ENCODE data around the gene SMARCAL1.

Gene SMARCAL1

GRCh38 chr2:216475767-216476166, 63.5 kb downstream of the SMARCAL1 start:
- TF ChIP-seq EGR1 (IDR thresholded peaks at IDR 0.05) (no peak), EP300 (IDR thresholded peaks at IDR 0.05; ENCODE audit: borderline replicate concordance) (no peak), REST (IDR thresholded peaks at IDR 0.05; ENCODE audit: low read depth) (no peak), TAF1 (IDR thresholded peaks at IDR 0.05; ENCODE audit: low read depth) (no peak), ZBTB7A (IDR thresholded peaks at IDR 0.05; ENCODE audit: low read depth) (no peak)

- TF ChIP-seq REST (IDR thresholded peaks at IDR 0.05; ENCODE audit: low read depth) (no peak), USF1 (IDR thresholded peaks at IDR 0.05) (no peak), EGR1 (IDR thresholded peaks at IDR 0.05) (no peak), TCF12 (IDR thresholded peaks at IDR 0.05; ENCODE audit: low read depth) (no peak), RAD21 (IDR thresholded peaks at IDR 0.05; ENCODE audit: low read depth) (no peak), FOXM1 (IDR thresholded peaks at IDR 0.05; ENCODE audit: borderline replicate concordance, low read depth) (no peak), ZBTB7A (IDR thresholded peaks at IDR 0.05; ENCODE audit: low read depth) (no peak), NFIC (IDR thresholded peaks at IDR 0.05) (no peak), YY1 (IDR thresholded peaks at IDR 0.05; ENCODE audit: low read depth) (no peak), EP300 (IDR thresholded peaks at IDR 0.05; ENCODE audit: borderline replicate concordance) (no peak), TAF1 (IDR thresholded peaks at IDR 0.05; ENCODE audit: low read depth) (no peak), MAX (IDR thresholded peaks at IDR 0.05) (no peak), CREB1 (IDR thresholded peaks at IDR 0.05; ENCODE audit: low read depth) (no peak)
Measured at GRCh38 chr2:216477283-216478035, 65.2 kb downstream of the SMARCAL1 start.

GRCh38 chr2:216478151-216478550, 65.9 kb downstream of the SMARCAL1 start:
- TF ChIP-seq NFIC (IDR thresholded peaks at IDR 0.05): 0 out of 2 replicates have a peak, but pooled peaks have one; percentile 20
- no peak for TF ChIP-seq REST (IDR thresholded peaks at IDR 0.05; ENCODE audit: low read depth)
- 0 out of 2 replicates have a peak, but pooled peaks have one; percentile 15 for TF ChIP-seq MAX (IDR thresholded peaks at IDR 0.05)

- TF ChIP-seq FOXM1 (IDR thresholded peaks at IDR 0.05; ENCODE audit: borderline replicate concordance, low read depth) (no peak), RAD21 (IDR thresholded peaks at IDR 0.05; ENCODE audit: low read depth) (no peak), MAX (IDR thresholded peaks at IDR 0.05) (no peak), YY1 (IDR thresholded peaks at IDR 0.05; ENCODE audit: low read depth) (no peak), TCF12 (IDR thresholded peaks at IDR 0.05; ENCODE audit: low read depth) (no peak), REST (IDR thresholded peaks at IDR 0.05; ENCODE audit: low read depth) (no peak), NFIC (IDR thresholded peaks at IDR 0.05) (no peak), USF1 (IDR thresholded peaks at IDR 0.05) (no peak), CEBPB (IDR thresholded peaks at IDR 0.05) (no peak), EGR1 (IDR thresholded peaks at IDR 0.05) (no peak), TAF1 (IDR thresholded peaks at IDR 0.05; ENCODE audit: low read depth) (no peak), ZBTB7A (IDR thresholded peaks at IDR 0.05; ENCODE audit: low read depth) (no peak), CREB1 (IDR thresholded peaks at IDR 0.05; ENCODE audit: low read depth) (no peak), TEAD4 (IDR thresholded peaks at IDR 0.05) (no peak), EP300 (IDR thresholded peaks at IDR 0.05; ENCODE audit: borderline replicate concordance) (no peak)
Measured at GRCh38 chr2:216478791-216479190, 66.5 kb downstream of the SMARCAL1 start.

All from Ishikawa (cell line).